Middle frontal gyrus (tissue), 1 donor: ENCODE measurements around the gene UQCR10.

Experiments
- DNase-seq: peaks from one replicate; pipeline ENCODE4 v3.0.0-alpha.2; 2015; ENCODE audit warnings: low spot score; ENCODE audit errors: extremely low spot score

Gene UQCR10

GRCh38 chr22:29762263-29762662 is 4.9 kb upstream of the UQCR10 start:
- DNase-seq: no peak

- no peak for DNase-seq
Measured at GRCh38 chr22:29765905-29766631, 1.1 kb upstream of the UQCR10 start.

GRCh38 chr22:29766632-29767170 is 468 bp upstream of the UQCR10 start, which contains the start of gene ZMAT5:
ZMAT5 (minus strand) TSS chr22:29767007; CDS start chr22:29748544, 18,463 bp downstream.
- DNase-seq: peak; percentile 95

- no peak for DNase-seq
Measured at GRCh38 chr22:29768052-29768693, 1.0 kb downstream of the UQCR10 start.

- DNase-seq: no peak
Measured at GRCh38 chr22:29769723-29770321, 2.7 kb downstream of the UQCR10 start.

- peak; percentile 5 for DNase-seq
Measured at GRCh38 chr22:29772170-29772641, 5.0 kb downstream of the UQCR10 start.

- no peak for DNase-seq
Measured at GRCh38 chr22:29773233-29773632, 6.1 kb downstream of the UQCR10 start.

DNA sequence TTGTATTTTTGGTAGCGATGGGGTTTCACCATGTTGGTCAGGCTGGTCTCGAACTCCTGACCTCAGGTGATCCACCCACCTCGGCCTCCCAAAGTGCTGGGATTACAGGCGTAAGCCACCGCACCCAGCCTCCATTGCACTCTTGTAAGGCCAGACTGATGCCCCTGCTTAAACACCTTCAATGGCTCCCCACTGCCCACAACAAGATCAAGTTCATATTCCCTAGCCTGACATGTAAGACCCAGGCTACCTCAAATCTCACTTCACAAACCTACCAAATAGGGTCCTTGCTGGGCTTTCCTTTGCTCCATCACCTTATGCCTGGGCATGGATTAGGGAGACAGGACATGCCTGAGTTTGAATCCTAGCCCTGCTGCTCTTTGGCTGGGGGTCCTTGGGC is 13.1 kb downstream of the UQCR10 start:
- DNase-seq: no peak

DNA sequence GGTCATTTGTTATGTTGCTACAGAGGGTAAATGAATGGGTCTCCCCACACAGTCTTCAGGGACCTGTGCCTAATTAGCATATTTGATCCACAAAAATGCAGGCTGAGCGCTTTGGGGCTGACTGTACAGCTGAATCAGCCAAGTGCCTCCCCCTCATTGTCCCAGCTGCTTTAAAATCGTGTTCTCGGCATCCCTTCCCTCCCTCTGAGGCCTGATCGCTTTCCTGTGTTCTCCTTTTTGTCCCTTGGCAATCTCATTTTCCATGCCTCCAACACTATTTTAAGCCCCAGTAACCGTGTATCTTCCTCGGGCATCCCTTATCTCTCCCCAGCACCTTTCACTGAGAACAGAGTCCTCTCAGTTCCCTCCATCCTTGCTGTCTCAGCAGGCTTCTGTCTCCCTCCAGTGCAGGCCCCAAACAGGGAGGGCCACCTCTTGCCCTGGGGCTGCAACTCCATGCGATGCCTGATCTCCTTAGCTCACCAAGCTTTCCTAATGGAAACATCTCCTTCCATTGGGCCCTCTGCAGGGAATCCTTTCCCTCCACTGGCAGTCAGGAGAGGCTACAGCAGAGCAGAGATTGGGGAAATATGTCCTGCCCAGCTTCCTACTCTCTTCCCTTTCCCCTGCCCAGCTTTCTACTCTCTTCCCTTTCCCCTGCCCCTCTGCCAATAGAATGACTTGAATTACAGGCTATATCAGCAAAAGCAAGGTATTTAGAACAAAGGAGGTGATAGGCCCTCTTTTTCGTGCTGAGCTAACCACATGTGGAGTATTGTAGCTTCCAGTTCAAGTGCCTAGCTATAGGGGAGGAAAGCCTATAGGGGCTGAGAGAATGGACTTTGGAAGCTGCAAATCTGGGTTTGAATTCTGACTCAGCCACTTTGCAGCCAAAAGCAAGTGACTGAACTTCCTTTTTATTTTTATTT is 13.8 kb downstream of the UQCR10 start:
- DNase-seq: peak; percentile 47

- DNase-seq: no peak
Measured at GRCh38 chr22:29782061-29782845, 15.1 kb downstream of the UQCR10 start.

GRCh38 chr22:29784451-29785361 is 17.5 kb downstream of the UQCR10 start:
- DNase-seq: peak; percentile 4

GRCh38 chr22:29786031-29786430 is 18.9 kb downstream of the UQCR10 start:
- no peak for DNase-seq

- no peak for DNase-seq
Measured at GRCh38 chr22:29787371-29787980, 20.3 kb downstream of the UQCR10 start.

- DNase-seq: no peak
Measured at GRCh38 chr22:29788339-29789279, 21.4 kb downstream of the UQCR10 start.

DNA sequence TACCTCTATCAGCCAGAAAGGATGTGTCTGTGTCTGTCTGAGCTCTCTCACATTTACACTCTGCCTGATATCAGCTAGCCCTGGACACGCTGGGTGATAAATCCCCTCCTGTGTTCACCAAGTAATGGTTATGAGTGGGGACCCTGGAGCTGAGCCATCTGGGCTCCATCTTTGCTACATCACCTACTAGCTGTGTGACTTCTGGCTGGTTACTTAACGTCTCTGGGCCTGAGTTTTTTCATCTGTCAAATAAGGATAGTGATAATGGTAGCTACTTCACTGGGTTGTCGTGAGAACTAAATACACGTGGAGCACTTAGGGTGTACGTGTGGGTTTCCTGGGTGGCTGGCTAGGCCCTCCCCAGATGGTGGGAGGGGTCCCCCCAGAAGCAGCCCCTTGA is 22.9 kb downstream of the UQCR10 start:
- no peak for DNase-seq

- DNase-seq: no peak
Measured at GRCh38 chr22:29793396-29793795, 26.2 kb downstream of the UQCR10 start.

DNA sequence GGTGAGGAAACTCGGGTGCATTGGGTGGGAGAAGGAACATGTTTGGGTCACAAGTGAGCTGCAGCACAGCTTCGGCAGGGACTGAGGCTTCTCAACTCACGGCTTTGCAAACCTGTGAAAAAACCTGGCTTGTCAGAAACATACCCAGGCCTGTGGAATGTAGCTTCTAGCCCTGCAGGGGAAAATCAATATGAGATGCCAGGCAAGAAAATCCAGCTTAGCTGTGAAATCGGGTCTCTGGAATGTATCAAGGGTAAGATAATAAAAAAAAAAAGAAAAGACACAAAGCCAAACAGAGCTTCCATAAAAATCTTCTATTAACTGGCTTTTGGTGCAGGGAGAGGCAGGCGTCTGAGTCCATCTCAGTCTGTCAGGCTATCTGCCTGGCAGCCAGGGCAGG is 28.5 kb downstream of the UQCR10 start:
- DNase-seq: no peak

GRCh38 chr22:29797351-29797750 is 30.2 kb downstream of the UQCR10 start:
- DNase-seq: no peak
